ENCODE results near the gene ATRN.

GRCh38 chr20:3572151-3572550 lies 101.3 kb downstream of the ATRN start:
- no peak for TF ChIP-seq CTCF (IDR thresholded peaks at IDR 0.05; ENCODE audit: borderline replicate concordance, extremely low read depth, low read length, poor library complexity, severe bottlenecking)
- TF ChIP-seq EZH2 (IDR thresholded peaks at IDR 0.05; ENCODE audit: borderline replicate concordance, low read depth, low read length, severe bottlenecking): no peak
